Measurements from ENCODE around the gene FEV. TPM values are rescaled to one million over a fixed set of nuclear protein-coding genes. Genes with fewer than 3 reads are reported as not detected.

Gene FEV
- total RNA-seq, 4 donors from 2014 or later, result not detected

DNA sequence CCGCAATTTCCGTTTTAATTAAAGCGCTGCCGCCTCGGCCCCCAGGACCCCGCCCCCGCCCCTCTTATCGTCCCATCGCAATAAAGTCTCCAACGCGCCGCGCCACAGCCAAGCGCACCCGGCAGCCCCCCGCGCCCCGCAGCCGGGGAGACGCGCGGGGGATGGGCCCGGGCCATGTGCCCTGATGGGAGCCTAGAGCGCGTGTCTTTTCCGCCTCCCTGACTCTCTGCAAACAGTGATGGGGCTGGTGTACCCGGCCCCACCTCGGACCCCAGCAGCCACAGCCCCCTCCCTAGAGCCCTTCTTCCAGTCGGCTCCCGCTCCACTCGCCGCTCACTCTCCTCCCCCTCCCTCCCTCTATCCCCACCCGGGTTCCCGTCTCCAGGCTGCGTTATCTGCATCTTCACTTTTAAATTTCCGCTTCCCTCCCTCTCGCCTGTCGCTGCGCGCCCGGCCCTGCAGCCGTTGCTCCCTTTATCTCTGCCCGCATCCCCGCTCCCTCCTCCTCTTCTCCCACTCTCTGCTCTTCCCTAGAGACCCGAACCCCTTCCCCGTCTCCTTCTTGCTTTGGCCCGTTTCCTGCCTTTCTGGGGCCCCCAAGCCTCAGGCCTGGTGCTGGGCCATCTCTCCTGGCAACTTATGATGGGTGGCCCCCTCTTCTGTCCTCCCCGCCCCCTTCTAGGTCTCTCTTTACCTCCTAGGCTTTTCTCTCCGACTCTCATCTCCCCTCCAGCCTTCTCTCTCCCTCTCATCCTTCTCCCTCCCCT is 524 bp upstream of the FEV start:
- H3K27me3 ChIP-seq, result peaks cover 8 to 97% of the 10 kb centered on the region in 2 donors
- no peaks in the 10 kb centered on the region for H3K9me3 ChIP-seq
- 4 to 5% methylated on average over 29 to 43 of the region's 49 CpGs for WGBS, 2 donors
- no peaks in the 10 kb centered on the region for H3K36me3 ChIP-seq
- TF ChIP-seq, protein P1, sequence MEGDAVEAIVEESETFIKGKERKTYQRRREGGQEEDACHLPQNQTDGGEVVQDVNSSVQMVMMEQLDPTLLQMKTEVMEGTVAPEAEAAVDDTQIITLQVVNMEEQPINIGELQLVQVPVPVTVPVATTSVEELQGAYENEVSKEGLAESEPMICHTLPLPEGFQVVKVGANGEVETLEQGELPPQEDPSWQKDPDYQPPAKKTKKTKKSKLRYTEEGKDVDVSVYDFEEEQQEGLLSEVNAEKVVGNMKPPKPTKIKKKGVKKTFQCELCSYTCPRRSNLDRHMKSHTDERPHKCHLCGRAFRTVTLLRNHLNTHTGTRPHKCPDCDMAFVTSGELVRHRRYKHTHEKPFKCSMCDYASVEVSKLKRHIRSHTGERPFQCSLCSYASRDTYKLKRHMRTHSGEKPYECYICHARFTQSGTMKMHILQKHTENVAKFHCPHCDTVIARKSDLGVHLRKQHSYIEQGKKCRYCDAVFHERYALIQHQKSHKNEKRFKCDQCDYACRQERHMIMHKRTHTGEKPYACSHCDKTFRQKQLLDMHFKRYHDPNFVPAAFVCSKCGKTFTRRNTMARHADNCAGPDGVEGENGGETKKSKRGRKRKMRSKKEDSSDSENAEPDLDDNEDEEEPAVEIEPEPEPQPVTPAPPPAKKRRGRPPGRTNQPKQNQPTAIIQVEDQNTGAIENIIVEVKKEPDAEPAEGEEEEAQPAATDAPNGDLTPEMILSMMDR (IDR thresholded peaks at IDR 0.05), result no peak
- TF ChIP-seq EP300 (IDR thresholded peaks at IDR 0.05) (no peak), POLR2A (IDR thresholded peaks at IDR 0.05) (no peak)
- DNase-seq (ENCODE audit: low spot score in 2 of 2), result no peak
- peak overlapping the region in 1 of 4 donors; percentile 20 for H3K4me3 ChIP-seq
- H3K27ac ChIP-seq, result no peak overlapping the region
- H3K4me1 ChIP-seq, result peaks cover 0 to 51% (median 34%) of the 10 kb centered on the region in 4 donors

DNA sequence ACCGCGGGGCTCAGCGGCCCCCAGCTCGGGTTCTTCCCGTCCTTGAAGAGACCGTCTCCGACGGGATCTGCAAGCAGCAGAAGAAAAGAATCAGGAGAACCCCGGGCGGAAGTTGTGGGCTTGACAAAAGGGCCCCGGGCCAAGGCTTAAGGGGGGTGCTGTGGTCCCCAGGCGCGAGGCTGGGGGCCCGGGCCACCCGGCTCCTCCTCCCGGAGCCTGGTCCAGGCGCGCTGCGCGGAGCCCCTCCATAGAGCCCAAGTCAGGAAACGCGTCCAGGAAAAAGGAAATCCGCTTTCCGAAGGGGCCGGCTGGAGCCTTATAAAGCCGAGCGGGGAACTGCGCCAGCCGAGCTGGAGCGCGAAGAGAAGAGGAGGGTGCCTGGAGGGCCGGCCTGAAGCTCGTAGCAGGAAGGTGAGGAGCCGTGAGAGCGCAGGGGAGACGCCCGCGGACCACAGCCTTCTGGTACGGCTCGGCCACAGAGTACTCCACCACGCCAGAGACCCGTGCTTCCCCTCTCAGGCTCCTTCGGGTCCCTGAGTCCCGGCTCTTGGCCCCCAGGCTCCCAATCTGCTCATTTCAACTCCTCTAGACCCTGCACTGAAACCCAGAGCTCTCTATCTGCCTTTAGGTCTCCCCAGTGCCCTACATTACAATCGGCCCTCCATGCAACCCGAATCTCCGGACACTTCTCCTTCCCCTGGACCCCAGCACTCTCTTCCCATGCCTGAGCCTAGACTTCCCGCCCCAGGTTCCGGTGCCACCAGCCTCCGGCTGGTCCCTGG is 554 bp downstream of the FEV start:
- no peaks in the 10 kb centered on the region for H3K9me3 ChIP-seq
- 0 to 2% methylated on average over 44 to 45 of the region's 50 CpGs for WGBS, 2 donors
- H3K27me3 ChIP-seq, result peaks cover 8 to 97% of the 10 kb centered on the region in 2 donors
- H3K36me3 ChIP-seq, result no peaks in the 10 kb centered on the region
- H3K27ac ChIP-seq, result no peak overlapping the region
- H3K4me3 ChIP-seq, result peak overlapping the region in 2 of 4 donors; percentile 17 to 20
- TF ChIP-seq POLR2A (IDR thresholded peaks at IDR 0.05), result no peak
- TF ChIP-seq, protein P1 (IDR thresholded peaks at IDR 0.05), result no peak
- TF ChIP-seq EP300 (IDR thresholded peaks at IDR 0.05), result no peak
- no peak for DNase-seq (ENCODE audit: low spot score in 2 of 2)
- peaks cover 0 to 60% (median 37%) of the 10 kb centered on the region in 4 donors for H3K4me1 ChIP-seq

DNA sequence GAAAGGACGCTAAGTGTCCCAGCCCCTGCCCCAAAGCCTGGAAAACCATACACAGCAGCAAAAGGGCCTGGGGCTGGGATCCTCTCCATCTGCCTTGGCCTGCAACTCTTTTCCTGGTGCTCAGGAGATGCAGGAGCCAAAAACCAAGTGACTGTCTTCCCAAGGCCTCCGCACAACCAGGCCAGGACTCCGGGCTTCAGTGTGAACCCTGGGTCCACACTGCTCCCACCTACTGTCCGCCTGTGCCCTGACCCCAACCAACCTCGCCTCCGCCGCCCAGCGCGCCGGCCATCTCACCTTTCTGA is 1.1 kb downstream of the FEV start:
- H3K36me3 ChIP-seq, result no peaks in the 10 kb centered on the region
- no peak overlapping the region for H3K4me3 ChIP-seq
- TF ChIP-seq, protein P1 (IDR thresholded peaks at IDR 0.05), result no peak
- TF ChIP-seq EP300 (IDR thresholded peaks at IDR 0.05) (no peak), POLR2A (IDR thresholded peaks at IDR 0.05) (no peak)
- no peaks in the 10 kb centered on the region for H3K9me3 ChIP-seq
- H3K27me3 ChIP-seq, result peaks cover 7 to 97% of the 10 kb centered on the region in 2 donors
- H3K4me1 ChIP-seq, result peaks cover 0 to 60% (median 37%) of the 10 kb centered on the region in 4 donors
- DNase-seq (ENCODE audit: low spot score in 2 of 2), result no peak
- H3K27ac ChIP-seq, result no peak overlapping the region
- 15 to 20% methylated on average over 6 to 9 of the region's 10 CpGs for WGBS, 2 donors

DNA sequence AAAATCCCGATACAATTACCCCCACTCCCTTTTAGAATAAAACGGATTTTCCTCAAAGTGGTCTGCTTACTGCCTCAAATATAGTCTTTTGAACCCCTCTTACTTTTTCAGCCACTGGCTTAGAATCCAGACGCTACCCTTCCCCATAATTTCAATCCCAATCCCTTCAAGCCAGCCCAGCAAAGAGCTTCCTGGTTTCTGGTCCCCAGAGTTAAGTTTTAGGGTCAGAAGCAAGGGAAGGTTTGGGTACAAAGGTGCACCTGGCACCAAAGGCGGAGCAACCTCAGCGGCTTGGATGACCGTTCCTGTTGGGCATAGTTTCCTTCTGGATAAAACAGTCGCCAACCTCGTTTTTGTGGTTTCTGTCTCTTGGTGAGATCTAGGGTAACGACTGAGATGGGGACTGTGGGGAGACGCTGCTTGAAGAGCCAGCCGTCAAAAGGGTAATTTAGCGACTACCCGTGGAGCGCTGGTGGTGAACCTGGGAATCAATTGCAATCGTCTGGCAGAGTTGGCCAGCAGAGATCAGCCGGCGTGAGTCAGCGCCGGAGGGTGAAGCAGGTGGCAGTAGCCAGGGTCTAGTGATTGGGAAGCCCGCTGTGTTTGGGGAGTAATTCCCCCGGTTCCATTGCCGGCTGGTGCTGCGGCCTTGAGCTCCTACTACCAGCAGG is 1.6 kb downstream of the FEV start:
- H3K27me3 ChIP-seq, result peaks cover 6 to 97% of the 10 kb centered on the region in 2 donors
- DNase-seq (ENCODE audit: low spot score in 2 of 2), result no peak
- peaks cover 0 to 60% (median 37%) of the 10 kb centered on the region in 4 donors for H3K4me1 ChIP-seq
- no peaks in the 10 kb centered on the region for H3K36me3 ChIP-seq
- no peak overlapping the region for H3K27ac ChIP-seq
- WGBS, 2 donors, result 20 to 29% methylated on average over 23 of the region's 23 CpGs
- no peaks in the 10 kb centered on the region for H3K9me3 ChIP-seq
- no peak overlapping the region for H3K4me3 ChIP-seq
- TF ChIP-seq EP300 (IDR thresholded peaks at IDR 0.05) (no peak), POLR2A (IDR thresholded peaks at IDR 0.05) (no peak)
- TF ChIP-seq, protein P1 (IDR thresholded peaks at IDR 0.05), result no peak
